Measurements from ENCODE around the gene MANEA. TPM values are rescaled to one million over a fixed set of nuclear protein-coding genes. Genes with fewer than 3 reads are reported as not detected.

The MANEA gene
- total RNA-seq (10 to 100 TPM; 10.4 to 19.8 (median 15.7) TPM), polyA plus RNA-seq (1 to 10 TPM; 1.6 to 3.4 (median 3.0) TPM)
- long read RNA-seq, donor 1, full-length matches to known transcripts, result 7 of 7 reads
- long read RNA-seq, donor 1, partial matches to known transcripts, result 0 of 7 reads
- long read RNA-seq, donor 1, other reads (novel, unspliced or antisense), result 0 of 7 reads
- long read RNA-seq, donor 2, full-length matches to known transcripts, result 6 of 6 reads
- long read RNA-seq, donor 2, partial matches to known transcripts, result 0 of 6 reads
- long read RNA-seq, donor 2, other reads (novel, unspliced or antisense), result 0 of 6 reads

GRCh38 chr6:95577304-95578105, at the start of gene MANEA:
Gene MANEA (plus strand): TSS chr6:95577535. CDS start chr6:95586440, 8,905 bp downstream.
- DNase-seq, result peak; percentile 95
- Histone ChIP-seq H3K27me3 (replicated peaks in 1 of 7) (no peaks in the 10 kb centered on the region), H3K4me3 (peak within 1 kb of the TSS; percentile 48 to 89 (median 74)), H3K4me1 (peaks cover 3 to 61% (median 41%) of the 10 kb centered on the region in 6 donors), H3K36me3 (no peaks in the 10 kb centered on the region), H3K9me3 (no peaks in the 10 kb centered on the region), H3K27ac (peak within 1 kb of the TSS; percentile 71 to 97 (median 93))
- intact Hi-C loops (cut with DNase I; ENCODE audit: low total_unique reads), result no loop called here
- peak in 2 of 11 experiments; percentile 8 to 19 for TF ChIP-seq CTCF (IDR thresholded peaks at IDR 0.05 in 8 of 11, conservative IDR thresholded peaks at IDR 0.05 in 3 of 11)
- TF ChIP-seq POLR2A (IDR thresholded peaks at IDR 0.05), result peak in 1 of 3 donors; percentile 64
- TF ChIP-seq POLR2AphosphoS5 (IDR thresholded peaks at IDR 0.05), result peak; percentile 76 to 86 (median 84)
- 0 to 1% (median 0%) methylated on average over 53 to 70 of the region's 70 CpGs for WGBS, 5 donors

- DNase-seq, result no peak
- no peak overlapping the region for H3K27ac ChIP-seq
- no peaks in the 10 kb centered on the region for H3K9me3 ChIP-seq
- 72 to 85% (median 80%) methylated on average over 1 of the region's 1 CpG for WGBS, 5 donors
- intact Hi-C loops (cut with DNase I; ENCODE audit: low total_unique reads), result no loop called here
- no peaks in the 10 kb centered on the region for H3K27me3 ChIP-seq (replicated peaks in 1 of 7)
- no peak for TF ChIP-seq CTCF (IDR thresholded peaks at IDR 0.05 in 8 of 11, conservative IDR thresholded peaks at IDR 0.05 in 3 of 11)
- no peak for TF ChIP-seq POLR2AphosphoS5 (IDR thresholded peaks at IDR 0.05)
- H3K4me3 ChIP-seq, result no peak overlapping the region
- H3K4me1 ChIP-seq, result no peaks in the 10 kb centered on the region
- H3K36me3 ChIP-seq, result no peaks in the 10 kb centered on the region
Measured at GRCh38 chr6:95529762-95530161, 47.6 kb upstream of the MANEA start.

- no peak for DNase-seq
- 48 to 63% (median 54%) methylated on average over 3 of the region's 3 CpGs for WGBS, 5 donors
- no peak overlapping the region for H3K4me3 ChIP-seq
- no peak overlapping the region for H3K27ac ChIP-seq
- no peaks in the 10 kb centered on the region for H3K9me3 ChIP-seq
- intact Hi-C loops (cut with DNase I; ENCODE audit: low total_unique reads), result no loop called here
- H3K27me3 ChIP-seq (replicated peaks in 1 of 7), result no peaks in the 10 kb centered on the region
- no peaks in the 10 kb centered on the region for H3K36me3 ChIP-seq
- TF ChIP-seq POLR2AphosphoS5 (IDR thresholded peaks at IDR 0.05) (no peak), POLR2A (IDR thresholded peaks at IDR 0.05) (no peak), CTCF (IDR thresholded peaks at IDR 0.05 in 8 of 11, conservative IDR thresholded peaks at IDR 0.05 in 3 of 11) (no peak)
- no peaks in the 10 kb centered on the region for H3K4me1 ChIP-seq
Measured at GRCh38 chr6:95530176-95530819, 47.0 kb upstream of the MANEA start.

Measured in spleen (tissue), 13 donors.